GM19239 (cell line): ENCODE results near the gene INPP5B.

ENCODE experiments used
- DNase-seq: peaks from one replicate; pipeline ENCODE4 v3.0.0; 2011; ENCODE audit warnings: low spot score; ENCODE audit not compliant: insufficient read length
- FAIRE-seq: peaks from 2 replicates; lab custom pipeline; 2011; peaks lifted over from hg19 to GRCh38; lab: Jason Lieb, UNC

Gene INPP5B

GRCh38 chr1:37845786-37846185 lies 101.1 kb downstream of the INPP5B start:
- no peak for DNase-seq
- no peak for FAIRE-seq

DNA sequence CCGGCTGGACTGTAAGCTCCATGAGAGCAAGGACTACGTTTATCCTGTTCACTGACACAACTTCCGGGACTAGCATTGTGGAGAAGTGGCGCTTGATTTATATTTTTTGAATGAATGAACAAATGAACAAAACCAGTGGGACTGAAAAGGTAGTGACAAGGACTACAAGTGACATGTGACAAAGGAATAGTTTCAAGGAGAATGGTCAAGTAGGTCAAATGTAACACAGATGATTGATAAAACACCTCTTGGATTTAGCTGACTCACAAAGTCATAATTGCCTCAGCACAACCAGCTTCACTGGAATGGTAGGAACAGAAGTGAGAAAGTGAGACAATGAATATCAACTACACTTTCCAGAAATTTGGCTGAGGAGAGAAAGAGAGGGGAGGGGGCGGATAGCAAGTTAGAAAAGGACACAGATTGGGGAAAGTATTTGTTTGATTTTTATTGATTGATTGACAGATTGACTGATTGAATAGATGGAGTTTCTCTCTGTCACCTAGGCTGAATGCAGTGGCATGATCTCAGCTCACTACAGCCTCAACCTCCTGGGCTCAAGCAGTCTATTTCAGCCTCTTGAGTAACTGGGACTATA lies 101.7 kb downstream of the INPP5B start:
- FAIRE-seq: no peak
- no peak for DNase-seq

DNA sequence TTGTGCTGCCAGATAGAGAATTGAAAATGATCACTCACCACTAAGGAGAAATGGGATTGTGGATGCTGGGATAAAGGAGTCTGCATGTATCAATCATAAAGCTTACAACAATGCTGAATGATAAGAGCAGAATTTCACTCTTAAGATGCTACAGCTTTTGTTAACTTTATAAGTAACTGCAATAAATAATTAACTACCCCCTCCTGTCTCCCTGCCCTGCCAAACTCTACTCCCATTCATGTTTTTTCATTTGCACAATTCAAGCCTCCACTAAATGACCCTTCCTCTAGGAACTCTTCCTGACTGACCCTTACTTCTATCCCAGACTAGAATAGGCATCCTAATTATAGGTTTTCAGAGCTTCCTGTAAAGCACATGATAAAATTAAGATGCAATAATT lies 102.3 kb downstream of the INPP5B start:
- FAIRE-seq (no peak), DNase-seq (no peak)

DNA sequence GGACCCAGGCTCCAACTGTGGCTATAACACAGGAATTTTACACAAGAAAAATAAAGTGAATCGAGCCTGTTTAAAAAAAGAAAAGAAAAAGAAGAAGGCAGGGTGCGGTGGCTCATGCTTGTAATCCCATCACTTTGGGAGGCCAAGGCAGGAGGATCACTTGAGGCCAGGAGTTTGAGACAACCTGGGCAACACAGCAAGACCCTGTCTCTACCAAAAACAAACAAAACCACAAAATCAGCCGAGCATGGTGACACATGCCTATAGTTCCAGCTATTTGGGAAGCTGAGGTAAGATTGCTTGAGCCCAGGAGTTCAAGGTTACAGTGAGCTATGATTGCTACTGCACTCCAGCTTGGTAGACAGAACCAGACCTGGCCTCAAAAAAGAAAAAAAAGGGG lies 105.2 kb downstream of the INPP5B start:
- FAIRE-seq (no peak), DNase-seq (no peak)

GRCh38 chr1:37840711-37841110 lies 106.1 kb downstream of the INPP5B start:
- DNase-seq: no peak
- no peak for FAIRE-seq

- no peak for FAIRE-seq
- no peak for DNase-seq
Observed at GRCh38 chr1:37839676-37840075, 107.2 kb downstream of the INPP5B start.

GRCh38 chr1:37836788-37837187 lies 110.1 kb downstream of the INPP5B start:
- DNase-seq (no peak), FAIRE-seq (no peak)

DNA sequence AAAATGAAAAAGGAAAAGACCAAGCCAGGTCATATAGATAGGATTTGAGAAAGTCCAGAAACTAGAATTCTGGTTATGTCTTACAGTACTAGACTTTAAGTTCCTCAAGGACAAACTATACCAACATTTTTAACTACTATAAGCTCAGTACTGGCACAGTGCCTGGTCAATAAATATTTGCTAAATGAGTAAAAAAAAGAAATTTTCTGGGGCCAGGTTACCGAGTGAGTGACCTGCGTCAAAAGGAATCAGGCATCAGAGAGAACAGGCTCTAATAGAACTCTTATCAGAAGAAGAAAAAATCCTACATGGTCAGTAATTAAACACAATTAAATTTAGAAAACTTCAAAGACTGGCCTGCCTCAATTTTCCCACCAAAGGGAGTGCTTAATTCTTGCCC lies 115.0 kb downstream of the INPP5B start:
- DNase-seq (no peak), FAIRE-seq (no peak)

- DNase-seq (no peak), FAIRE-seq (no peak)
Observed at GRCh38 chr1:37831109-37831508, 115.7 kb downstream of the INPP5B start.

DNA sequence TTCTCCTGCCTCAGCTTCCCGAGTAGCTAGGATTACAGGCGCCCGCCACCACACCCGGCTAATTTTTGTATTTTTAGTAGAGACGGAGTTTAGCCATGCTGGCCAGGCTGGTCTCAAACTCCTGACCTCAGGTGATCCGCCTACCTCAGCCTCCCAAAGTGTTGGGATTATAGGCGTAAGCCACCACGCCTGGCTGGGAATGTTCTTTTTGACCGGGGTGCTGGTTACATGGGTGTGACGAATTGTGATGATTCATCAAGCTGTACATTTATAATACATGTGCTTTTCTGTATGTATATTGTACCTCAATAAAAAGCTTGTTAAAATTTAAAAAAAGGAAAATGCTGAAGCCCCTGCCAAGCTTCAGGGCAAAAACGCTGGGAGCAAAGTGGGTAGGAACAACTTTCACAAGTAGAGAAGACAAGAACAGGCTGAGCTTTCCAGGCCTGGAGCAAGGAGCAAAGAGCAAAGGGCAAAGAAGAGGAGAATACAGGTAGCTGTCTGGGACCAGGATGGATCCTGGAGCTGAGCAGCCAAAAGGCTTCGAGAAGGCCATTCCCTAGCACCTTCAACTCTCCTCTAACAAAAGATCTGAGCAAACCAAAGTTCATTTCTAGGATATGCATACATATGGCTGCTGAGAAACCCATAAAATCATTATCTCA lies 118.3 kb downstream of the INPP5B start:
- DNase-seq: no peak
- FAIRE-seq: no peak

GRCh38 chr1:37825506-37825905 lies 121.3 kb downstream of the INPP5B start:
- DNase-seq (no peak), FAIRE-seq (no peak)

- no peak for DNase-seq
- FAIRE-seq: no peak
Observed at GRCh38 chr1:37824001-37824400, 122.9 kb downstream of the INPP5B start.

- FAIRE-seq: no peak
- DNase-seq: no peak
Observed at GRCh38 chr1:37822906-37823815, 123.7 kb downstream of the INPP5B start.

- FAIRE-seq: no peak
- no peak for DNase-seq
Observed at GRCh38 chr1:37821481-37821880, 125.4 kb downstream of the INPP5B start.

GRCh38 chr1:37817481-37817880 lies 129.4 kb downstream of the INPP5B start:
- no peak for FAIRE-seq
- no peak for DNase-seq

- FAIRE-seq: no peak
- DNase-seq: no peak
Observed at GRCh38 chr1:37814252-37814651, 132.6 kb downstream of the INPP5B start.

GRCh38 chr1:37813529-37814145 lies 133.2 kb downstream of the INPP5B start:
- no peak for FAIRE-seq

GRCh38 chr1:37811027-37811655 lies 135.7 kb downstream of the INPP5B start:
- FAIRE-seq (peak; percentile 92), DNase-seq (peak; percentile 53)

More at GRCh38 chr1:37813529-37814145, 133.2 kb downstream of the INPP5B start:
- DNase-seq: no peak
